GM12891 (cell line): Measurements from ENCODE around the gene CRHR2.

Experiments used
- POLR2A ChIP-seq: IDR thresholded peaks from 2 replicates; pipeline ENCODE4 v1.6.1; 2011; ENCODE audit warnings: low read depth, low read length, control low read depth
- POLR2AphosphoS5 ChIP-seq: IDR thresholded peaks from 2 replicates; pipeline ENCODE4 v1.6.1; 2011; ENCODE audit warnings: low read depth, low read length, control low read depth
- POU2F2 ChIP-seq: IDR thresholded peaks from 2 replicates; pipeline ENCODE4 v1.6.1; 2011; ENCODE audit warnings: low read depth, mild to moderate bottlenecking, control low read depth, low read length, moderate library complexity
- SPI1 ChIP-seq: IDR thresholded peaks from 2 replicates; pipeline ENCODE4 v1.6.1; 2011; ENCODE audit warnings: low read depth, low read length, control low read depth
- TAF1 ChIP-seq: IDR thresholded peaks from 2 replicates; pipeline ENCODE4 v1.6.1; 2011; ENCODE audit warnings: low read depth, low read length, control low read depth

DNA sequence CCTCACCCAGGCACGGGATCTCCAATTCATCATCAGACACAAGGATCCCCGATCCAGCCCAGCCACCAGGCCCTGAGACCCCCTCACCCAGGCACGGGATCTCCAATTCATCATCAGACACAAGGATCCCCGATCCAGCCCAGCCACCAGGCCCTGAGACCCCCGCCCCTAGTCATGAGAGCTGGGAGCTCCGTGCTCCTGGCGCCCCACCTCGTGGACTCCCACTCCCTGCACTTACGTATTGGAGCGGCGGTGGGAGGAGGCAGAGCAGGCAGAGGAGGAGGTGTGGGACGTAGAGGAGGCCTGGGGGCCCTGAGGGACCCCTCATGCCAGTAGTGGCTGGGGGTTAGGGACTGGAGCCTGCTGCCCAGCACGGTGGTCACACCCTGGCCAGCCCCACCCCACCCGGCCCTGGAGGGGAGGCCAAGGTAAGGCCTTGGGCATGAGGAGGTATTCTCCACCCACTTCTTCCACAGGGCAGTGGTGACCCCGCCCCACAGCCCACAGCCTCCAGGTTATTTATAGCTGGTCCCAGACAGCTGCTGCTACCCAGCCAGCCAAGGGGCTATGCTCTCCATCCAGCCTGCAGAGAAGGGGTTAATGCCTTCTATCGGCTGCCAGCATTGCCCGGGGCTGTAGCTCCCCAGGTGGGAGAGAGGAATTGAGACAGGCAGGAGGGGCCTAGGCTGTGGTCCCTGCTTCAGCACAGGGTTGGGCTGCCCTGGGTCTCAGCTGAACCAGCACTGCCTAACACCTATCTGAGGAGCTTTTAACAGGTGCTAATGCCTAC is 17.6 kb upstream of the CRHR2 start:
- no peak for TF ChIP-seq TAF1
- no peak for TF ChIP-seq POLR2AphosphoS5
- no peak for TF ChIP-seq POLR2A
- no peak for TF ChIP-seq SPI1
- no peak for TF ChIP-seq POU2F2
